ENCODE results near the gene BAIAP2L1.

Gene BAIAP2L1

GRCh38 chr7:98281757-98282606 is 118.9 kb downstream of the BAIAP2L1 start:
- DNase-seq (ENCODE audit: extremely low read depth in 1 of 2, low read depth in 1 of 2) = peak in 1 of 2 donors; percentile 9

GRCh38 chr7:98280791-98281756 is 119.8 kb downstream of the BAIAP2L1 start, which contains the start of gene BRI3:
Gene BRI3, plus strand, starts transcription at chr7:98281686. Its CDS starts 110 bp downstream, at chr7:98281796.
- peak; percentile 80 to 92 for DNase-seq (ENCODE audit: extremely low read depth in 1 of 2, low read depth in 1 of 2)

DNA sequence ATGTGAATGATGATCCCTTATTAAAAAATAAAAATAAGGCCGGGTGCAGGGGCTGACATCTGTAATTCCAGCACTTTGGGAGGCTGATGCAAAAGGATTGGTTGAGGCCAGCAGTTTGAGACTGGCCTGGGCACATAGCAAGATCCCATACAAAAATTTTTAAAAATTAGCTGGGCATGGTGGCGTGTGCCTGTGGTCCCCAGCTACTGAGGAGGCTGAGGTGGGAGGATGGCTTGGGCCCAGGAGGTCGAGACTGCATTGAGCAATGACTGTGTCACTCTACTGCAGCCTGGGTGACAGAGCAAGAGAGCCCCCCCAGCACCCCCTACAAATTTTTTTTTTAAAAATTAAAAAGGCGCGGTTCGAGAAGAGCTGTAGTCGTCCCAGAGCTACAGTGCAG is 120.6 kb downstream of the BAIAP2L1 start:
- DNase-seq (ENCODE audit: extremely low read depth in 1 of 2, low read depth in 1 of 2) = no peak

DNA sequence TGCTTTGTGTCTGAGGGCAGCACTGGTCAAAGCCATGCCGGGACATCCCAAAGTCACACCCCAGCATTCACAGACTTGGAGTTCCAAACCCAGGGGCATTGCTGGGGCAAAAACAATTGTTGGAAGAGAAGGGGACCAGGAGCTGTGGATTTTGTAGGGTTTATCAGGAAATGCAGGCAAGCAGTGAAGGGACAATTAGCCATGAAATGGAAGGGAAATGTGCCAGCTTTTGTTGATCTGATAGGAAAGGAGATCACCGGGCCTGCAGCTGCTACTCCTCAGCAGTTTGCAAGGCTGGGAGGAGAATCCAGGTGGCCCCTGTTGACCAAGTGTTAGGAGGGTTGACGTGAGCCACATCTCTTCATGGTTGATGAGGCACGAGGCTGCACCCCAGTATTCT is 122.0 kb downstream of the BAIAP2L1 start:
- no peak for DNase-seq (ENCODE audit: extremely low read depth in 1 of 2, low read depth in 1 of 2)

DNA sequence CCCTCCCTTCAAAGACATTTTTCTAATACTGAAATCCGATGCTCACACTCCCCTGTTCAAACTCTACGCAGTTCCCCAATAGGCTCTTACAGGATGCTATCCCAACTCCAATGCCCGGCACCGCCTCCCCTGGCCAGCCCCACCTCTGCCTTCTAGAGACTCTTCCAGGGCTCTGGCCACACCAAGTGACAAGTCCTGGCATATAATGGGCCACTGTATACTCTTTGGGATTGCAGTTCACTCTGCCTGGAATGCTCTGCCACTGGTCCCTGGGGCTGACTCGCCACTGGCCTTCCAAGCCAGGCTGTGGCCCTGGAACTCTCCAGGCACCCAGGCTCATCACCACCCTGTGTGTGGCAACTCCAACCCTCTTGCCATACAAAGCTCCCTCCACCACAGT is 122.5 kb downstream of the BAIAP2L1 start:
- DNase-seq (ENCODE audit: extremely low read depth in 1 of 2, low read depth in 1 of 2) = no peak

GRCh38 chr7:98276241-98276761 is 124.6 kb downstream of the BAIAP2L1 start:
- DNase-seq (ENCODE audit: extremely low read depth in 1 of 2, low read depth in 1 of 2) = no peak

DNA sequence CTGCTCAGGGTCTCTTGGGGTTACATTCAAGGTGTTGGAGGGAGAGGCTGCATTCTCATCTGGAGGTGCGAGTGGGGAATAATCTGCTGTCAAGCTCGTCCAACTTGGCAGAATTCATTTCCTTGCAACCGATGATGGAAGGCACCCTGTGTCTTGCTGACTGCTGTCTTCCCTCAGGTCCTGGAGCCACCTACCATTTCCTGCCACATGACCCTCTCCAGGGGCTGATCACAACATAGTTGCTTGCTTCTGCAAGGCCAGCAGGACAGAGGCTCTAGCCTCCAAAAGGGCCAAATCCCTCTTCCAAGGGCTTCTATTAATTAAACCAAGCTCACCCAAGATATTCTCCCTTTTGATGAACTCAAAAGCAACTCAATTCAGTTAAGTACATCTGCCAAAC is 133.6 kb downstream of the BAIAP2L1 start:
- DNase-seq (ENCODE audit: extremely low read depth in 1 of 2, low read depth in 1 of 2) = no peak

DNA sequence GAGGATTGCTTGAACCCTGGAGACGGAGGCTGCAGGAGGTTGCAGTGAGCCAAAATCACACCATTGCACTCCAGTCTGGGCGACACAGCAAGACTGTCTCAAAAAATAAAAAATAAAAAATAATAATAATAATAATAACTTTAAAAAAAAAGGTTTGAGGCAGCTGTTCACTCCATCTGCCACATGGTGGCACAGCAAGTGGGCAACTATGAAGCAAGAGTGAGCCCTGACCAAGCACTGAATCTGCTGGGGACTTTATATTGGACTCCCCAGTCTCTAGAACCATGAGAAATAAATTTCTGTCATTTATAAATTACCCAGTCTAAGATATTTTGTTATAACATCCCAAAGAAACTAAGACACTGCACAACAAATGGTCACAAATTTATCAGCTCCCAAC is 134.1 kb downstream of the BAIAP2L1 start:
- DNase-seq (ENCODE audit: extremely low read depth in 1 of 2, low read depth in 1 of 2) = no peak

DNA sequence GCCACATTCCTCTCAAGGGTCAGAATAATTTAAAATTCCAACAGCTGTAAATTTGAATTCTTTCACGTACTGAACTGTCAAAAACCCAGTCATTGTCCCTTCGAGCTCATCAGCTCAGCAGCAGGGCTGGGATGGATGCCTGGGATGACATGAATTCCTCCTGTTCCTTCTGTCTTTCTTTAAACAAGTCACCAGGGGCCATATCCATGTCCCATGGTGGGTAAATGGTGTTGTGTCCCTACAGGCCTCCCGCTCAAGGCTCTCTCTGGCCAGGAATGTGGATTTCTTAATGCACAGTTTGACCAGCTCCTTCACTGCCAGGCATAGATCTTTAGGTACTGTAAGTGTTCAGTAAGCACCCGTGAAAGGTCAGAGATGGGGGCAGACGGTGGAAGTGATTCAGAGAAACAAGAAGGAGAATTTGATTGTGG is 135.0 kb downstream of the BAIAP2L1 start:
- DNase-seq (ENCODE audit: extremely low read depth in 1 of 2, low read depth in 1 of 2) = no peak

DNA sequence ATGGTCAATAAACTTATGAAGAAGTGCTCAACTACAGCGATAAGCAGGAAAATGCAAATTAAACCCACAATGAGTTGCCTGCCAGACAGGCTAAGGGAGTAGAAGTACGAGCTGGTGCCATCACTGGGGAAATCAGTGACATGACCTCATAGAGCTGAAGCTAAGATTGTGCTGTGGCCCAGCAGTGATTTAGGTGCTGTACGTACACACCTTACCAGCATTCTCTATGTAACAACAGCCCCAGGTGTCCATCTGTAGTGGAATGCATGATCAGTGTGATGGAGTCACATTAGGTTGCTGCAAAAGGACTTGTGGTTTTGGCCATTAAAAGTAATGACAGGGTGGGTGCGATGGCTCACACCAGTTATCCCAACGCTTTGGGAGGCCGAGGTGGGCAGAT is 143.2 kb downstream of the BAIAP2L1 start:
- no peak for DNase-seq (ENCODE audit: extremely low read depth in 1 of 2, low read depth in 1 of 2)

DNA sequence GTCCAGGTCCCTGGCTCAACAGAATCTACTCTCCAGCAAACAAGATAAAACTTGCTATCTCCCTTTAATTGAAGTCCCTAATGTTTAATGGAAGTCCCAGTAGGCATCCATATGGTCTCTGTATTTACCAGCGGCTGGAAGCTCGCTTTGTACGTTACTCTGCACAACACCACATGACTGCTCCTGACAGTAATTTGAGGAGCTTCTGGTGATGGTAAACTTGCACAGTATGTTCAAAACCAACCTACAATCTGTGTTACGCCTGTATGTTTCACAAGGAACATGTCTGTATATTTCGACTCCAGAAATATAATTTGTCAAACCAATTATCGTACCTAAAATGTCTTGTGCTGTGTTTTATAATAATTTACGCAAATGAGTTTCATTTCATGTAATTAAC is 144.5 kb downstream of the BAIAP2L1 start:
- no peak for DNase-seq (ENCODE audit: extremely low read depth in 1 of 2, low read depth in 1 of 2)

DNA sequence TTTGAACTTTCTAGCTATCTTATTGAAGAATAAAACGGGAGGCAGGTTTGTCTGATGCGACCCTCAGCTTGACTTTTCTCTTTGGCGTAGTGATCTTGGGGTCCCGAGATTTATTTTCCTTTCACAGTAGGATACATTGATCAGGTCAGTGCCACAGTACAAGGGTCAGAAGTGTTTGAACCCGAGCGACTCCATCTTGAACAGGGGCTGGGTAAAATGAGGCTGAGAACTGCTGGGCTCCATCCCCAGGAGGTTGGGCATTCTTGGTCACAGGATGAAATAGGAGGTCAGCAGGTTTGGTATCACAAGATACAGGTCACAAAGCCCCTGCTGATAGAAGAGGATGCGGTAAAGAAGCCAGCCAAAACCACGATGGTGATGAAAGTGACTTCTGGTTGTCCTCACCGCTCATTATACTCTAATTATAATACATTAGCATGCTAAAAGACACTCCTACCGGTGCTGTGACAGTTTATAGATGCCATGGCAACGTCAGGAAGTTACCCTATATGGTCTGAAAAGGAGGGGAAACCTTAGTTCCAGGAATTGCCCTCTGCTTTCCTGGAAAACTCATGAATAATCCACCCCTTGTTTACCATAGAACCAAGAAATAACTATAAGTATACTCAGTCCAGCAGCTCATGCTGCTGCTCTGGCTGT is 145.8 kb downstream of the BAIAP2L1 start:
- no peak for DNase-seq (ENCODE audit: extremely low read depth in 1 of 2, low read depth in 1 of 2)

DNA sequence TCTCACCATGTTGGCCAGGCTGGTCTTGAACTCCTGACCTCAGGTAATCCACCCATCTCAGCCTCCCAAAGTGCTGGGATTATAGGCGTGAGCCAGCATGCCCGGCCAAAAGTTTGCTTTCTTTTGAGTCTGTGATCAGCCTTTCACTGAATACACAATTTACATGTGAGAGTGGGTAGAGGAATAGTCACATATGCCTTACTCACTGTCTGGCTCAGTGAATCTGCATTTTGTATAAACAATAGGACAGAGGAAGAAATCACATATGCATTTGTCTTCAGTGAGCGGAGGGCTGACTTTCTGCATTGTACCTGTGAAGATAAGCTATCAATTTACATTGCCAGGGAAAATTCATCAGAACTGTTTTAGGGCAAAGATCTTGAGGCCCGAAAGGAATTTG is 146.4 kb downstream of the BAIAP2L1 start:
- DNase-seq (ENCODE audit: extremely low read depth in 1 of 2, low read depth in 1 of 2) = no peak

DNA sequence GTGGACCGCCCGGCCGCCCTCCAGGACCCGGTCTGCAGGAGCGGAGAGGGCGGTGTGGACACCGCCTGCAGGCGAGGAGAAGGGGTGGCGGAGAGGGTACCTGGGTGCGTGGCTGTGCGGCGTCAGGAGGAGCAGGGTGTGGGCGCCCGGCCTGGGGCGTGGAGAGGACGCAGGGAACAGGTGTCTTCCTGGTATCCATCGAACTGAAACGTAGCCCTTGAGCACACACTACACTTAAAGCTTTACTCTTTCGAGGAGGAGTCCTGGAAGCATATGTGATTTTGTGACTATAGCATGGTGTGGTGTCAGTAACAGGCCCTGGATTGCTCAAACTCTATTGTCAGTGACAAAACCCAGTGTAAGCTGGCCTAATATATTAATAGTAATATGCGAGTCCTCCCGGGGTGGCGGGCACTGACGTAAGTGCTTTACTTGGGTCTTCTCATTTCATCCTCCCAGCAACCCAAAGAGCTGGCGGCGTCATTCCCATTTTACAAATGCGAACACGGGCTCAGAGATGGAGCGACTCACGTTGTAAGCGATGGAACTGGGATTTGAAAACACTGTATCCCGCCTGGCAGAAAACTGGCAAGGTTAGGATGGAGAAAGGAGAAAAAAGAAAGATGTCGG is 148.3 kb downstream of the BAIAP2L1 start:
- no peak for DNase-seq (ENCODE audit: extremely low read depth in 1 of 2, low read depth in 1 of 2)

DNA sequence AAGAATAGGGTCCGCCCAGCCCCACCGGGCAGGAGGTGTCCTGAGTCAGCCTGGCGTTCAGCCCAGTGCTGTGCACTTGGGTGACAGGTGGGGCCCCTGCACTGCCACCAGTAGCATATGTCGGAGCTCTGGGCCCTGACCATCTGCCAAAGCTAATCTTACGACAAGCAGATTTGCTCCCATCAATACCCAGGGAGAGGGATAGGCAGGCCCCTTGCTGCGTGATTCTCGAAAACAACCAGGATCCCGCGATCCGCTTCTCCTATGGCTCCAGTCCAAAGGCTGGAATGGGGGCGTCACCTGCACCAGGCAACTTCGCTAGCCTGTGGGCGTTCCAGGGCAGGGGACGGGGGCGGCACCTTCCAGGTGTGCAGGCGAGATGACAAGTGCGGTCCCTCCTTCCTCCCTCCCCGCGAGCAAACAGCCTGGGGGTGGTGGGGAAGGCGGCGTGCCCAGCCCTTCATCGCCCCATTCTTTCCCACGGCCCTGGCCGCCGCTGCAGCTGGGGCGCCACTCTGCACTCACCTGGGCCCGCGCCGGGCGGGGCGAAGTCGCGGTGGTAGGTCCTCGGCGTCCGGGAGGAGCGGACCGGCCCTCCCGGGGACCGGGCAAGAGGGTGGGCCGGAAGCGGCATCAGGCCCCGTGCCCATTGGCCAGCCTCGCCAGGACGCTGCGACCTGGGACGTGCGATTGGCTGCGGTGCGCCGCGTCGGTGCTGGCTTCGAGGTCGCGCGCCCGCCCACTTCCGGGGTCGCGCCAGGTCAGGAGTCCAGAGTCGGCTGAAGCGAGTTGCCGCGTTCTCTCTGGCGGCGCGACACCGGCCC is 149.1 kb downstream of the BAIAP2L1 start, which contains the start of gene TECPR1:
TECPR1 (minus strand) TSS at position 632 of the 824 bp plus-strand sequence. CDS start 6,086 bp downstream, outside the sequence.
- DNase-seq (ENCODE audit: extremely low read depth in 1 of 2, low read depth in 1 of 2) = peak; percentile 52 to 78

DNA sequence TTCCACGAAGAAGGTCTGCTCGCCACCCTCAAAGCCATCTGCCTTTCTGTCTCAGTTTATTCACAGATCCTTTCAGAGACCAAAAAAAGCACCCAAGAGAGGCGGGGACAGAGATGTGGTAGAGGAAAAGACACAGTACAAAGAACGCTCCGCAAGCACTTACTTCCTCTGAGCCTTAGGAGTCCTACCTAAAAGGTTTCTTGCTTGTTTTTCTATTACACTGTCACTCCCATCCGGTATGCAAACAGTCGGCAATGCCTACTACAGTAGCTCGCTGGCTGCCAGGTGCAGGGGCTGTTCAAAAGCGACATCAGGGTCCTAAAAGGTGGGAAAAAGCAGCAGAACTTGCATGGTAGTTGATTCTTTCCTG is 149.7 kb downstream of the BAIAP2L1 start:
- peak in 1 of 2 donors; percentile 10 for DNase-seq (ENCODE audit: extremely low read depth in 1 of 2, low read depth in 1 of 2)

DNA sequence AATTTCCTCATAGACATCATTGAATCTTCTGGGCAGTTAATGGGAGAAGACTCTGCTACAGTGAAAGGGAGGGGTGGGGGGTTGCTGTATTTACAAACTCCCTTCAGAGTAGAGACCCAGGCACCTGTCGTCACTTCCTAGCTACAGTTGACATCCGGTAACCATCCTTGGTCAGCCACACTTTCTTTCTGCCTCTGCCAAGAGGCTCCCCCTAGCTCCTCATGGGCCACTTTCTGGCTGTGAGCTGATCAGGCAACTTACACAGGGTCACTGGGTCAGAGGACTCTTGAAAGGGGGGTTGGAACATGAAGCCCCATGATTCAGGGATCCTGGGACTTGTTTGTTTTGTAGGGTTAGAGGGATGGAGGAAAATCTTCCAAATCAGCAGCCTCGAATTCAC is 150.1 kb downstream of the BAIAP2L1 start:
- no peak for DNase-seq (ENCODE audit: extremely low read depth in 1 of 2, low read depth in 1 of 2)

DNA sequence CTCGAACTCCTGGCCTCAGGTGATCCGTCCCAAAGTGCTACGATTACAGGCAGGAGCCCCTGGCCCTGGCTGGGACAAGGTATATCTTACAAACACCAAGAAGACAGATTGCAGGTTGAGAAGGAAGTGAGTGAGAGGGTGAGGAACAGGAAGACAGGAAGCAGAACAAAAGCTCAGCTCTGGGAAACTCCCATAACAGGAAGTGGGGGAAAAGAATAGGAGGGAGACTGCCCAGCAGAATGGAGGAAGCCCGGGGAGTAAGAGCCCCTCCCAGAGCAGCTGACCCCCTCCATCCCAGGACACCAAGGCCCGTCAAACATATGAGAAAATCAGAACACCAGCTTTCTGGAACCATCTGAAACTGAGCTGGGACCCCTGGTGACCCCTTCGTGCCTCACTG is 151.8 kb downstream of the BAIAP2L1 start:
- no peak for DNase-seq (ENCODE audit: extremely low read depth in 1 of 2, low read depth in 1 of 2)

DNA sequence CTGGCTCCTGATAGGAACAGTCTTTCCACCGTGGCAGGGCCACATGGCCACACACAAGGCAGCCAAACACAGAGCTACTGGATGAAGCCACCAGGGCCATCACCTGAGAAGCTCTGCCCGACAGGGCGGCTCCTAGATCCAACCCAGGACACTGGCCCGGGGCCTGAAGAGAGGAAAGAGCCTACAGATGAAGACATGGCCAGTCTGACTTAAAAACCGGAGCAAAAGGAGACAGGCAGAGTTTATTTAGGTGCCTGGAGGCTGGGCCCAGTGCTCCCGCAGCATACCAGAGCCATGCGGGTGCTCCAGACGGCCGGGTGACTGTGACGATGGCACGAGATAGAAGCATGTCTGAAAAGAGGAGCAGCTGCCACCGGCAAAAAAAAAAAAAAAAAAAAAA is 152.7 kb downstream of the BAIAP2L1 start:
- no peak for DNase-seq (ENCODE audit: extremely low read depth in 1 of 2, low read depth in 1 of 2)

All from activated CD8-positive, alpha-beta memory T cell treated with anti-CD3 and anti-CD28 coated beads for 1 hour (primary cell).